Thoracic aorta (tissue), 2 donors: ENCODE data around the gene FYCO1. TPM values are rescaled to one million over a fixed set of nuclear protein-coding genes. Genes with fewer than 3 reads are reported as not detected.

Source experiments
- ATAC-seq: fragments of 150-250 bp; one replicate; pipeline ENCODE4 v1.8.0; 2017; ENCODE audit warnings: low read depth; ENCODE audit not compliant: insufficient number of reproducible peaks, low FRiP score
- DNase-seq: peaks from one replicate; pipeline ENCODE4 v3.0.0-alpha.2; 2020; ENCODE audit warnings: low spot score
- H3K27ac ChIP-seq, 2 donors: fragments of 200-600 bp; sonication (generic); 1 replicate in 1 of 2; 2 replicates in 1 of 2; pipeline ENCODE4 v1.5.1; 2016; ENCODE audit warnings: mild to moderate bottlenecking in 2 of 2, moderate library complexity in 2 of 2
- H3K27me3 ChIP-seq: fragments of 200-600 bp; sonication (generic); replicated peaks from 2 replicates; pipeline ENCODE4 v1.6.0; 2016; ENCODE audit warnings: mild to moderate bottlenecking; ENCODE audit not compliant: insufficient read depth
- H3K36me3 ChIP-seq: fragments of 200-600 bp; sonication (generic); one replicate; pipeline ENCODE4 v1.5.1; 2016
- H3K4me1 ChIP-seq, 2 donors: fragments of 200-600 bp; sonication (generic); 1 replicate in 1 of 2; 2 replicates in 1 of 2; pipeline versions ENCODE4 v1.5.1 to v1.6.0; 2016; ENCODE audit warnings: low read depth in 2 of 2, mild to moderate bottlenecking in 1 of 2; ENCODE audit not compliant: control insufficient read depth in 1 of 2
- H3K4me3 ChIP-seq: fragments of 200-600 bp; sonication (generic); 2 replicates; pipeline ENCODE4 v1.5.1; 2016; ENCODE audit warnings: mild to moderate bottlenecking
- H3K9me3 ChIP-seq: fragments of 200-600 bp; sonication (generic); 2 replicates; pipeline ENCODE4 v1.5.1; 2016
- CTCF ChIP-seq: fragments of 200-600 bp; sonication (generic); IDR thresholded peaks from one replicate; pipeline ENCODE4 v1.5.1; 2019; ENCODE audit warnings: antibody characterized with exemption
- total RNA-seq, 2 donors: library from RNA; depleted of rRNA; stranded (reverse); fragments of >200 nt; gene quantifications; one replicate each; pipeline versions ENCODE4 v1.1.0 to v1.2.3, GENCODE V29; 2016

The FYCO1 gene
- total RNA-seq, 2 donors from 2014 or later: 70.4 to 86.1 TPM

- Histone ChIP-seq H3K27me3 (no peaks in the 10 kb centered on the region), H3K27ac (no peak overlapping the region), H3K36me3 (no peaks in the 10 kb centered on the region), H3K4me3 (no peak overlapping the region), H3K9me3 (no peaks in the 10 kb centered on the region), H3K4me1 (no peaks in the 10 kb centered on the region)
- DNase-seq (no peak), ATAC-seq (no peak)
- no peak for TF ChIP-seq CTCF
Measured at GRCh38 chr3:45872569-45872968, 123.1 kb downstream of the FYCO1 start.

- H3K4me3 ChIP-seq: no peak overlapping the region
- no peak overlapping the region for H3K27ac ChIP-seq
- H3K36me3 ChIP-seq: no peaks in the 10 kb centered on the region
- no peaks in the 10 kb centered on the region for H3K9me3 ChIP-seq
- no peak for DNase-seq
- H3K27me3 ChIP-seq: no peaks in the 10 kb centered on the region
- TF ChIP-seq CTCF: no peak
- no peak for ATAC-seq
- H3K4me1 ChIP-seq: no peaks in the 10 kb centered on the region
Measured at GRCh38 chr3:45871780-45872179, 123.8 kb downstream of the FYCO1 start.

- no peak for TF ChIP-seq CTCF
Measured at GRCh38 chr3:45870099-45870498, 125.5 kb downstream of the FYCO1 start.

GRCh38 chr3:45869638-45870037, 126.0 kb downstream of the FYCO1 start:
- Histone ChIP-seq H3K27ac (no peak overlapping the region), H3K36me3 (no peaks in the 10 kb centered on the region), H3K27me3 (no peaks in the 10 kb centered on the region), H3K4me3 (no peak overlapping the region), H3K9me3 (no peaks in the 10 kb centered on the region), H3K4me1 (no peaks in the 10 kb centered on the region)
- no peak for TF ChIP-seq CTCF
- DNase-seq (no peak), ATAC-seq (no peak)

More at GRCh38 chr3:45870099-45870498, 125.5 kb downstream of the FYCO1 start:
- Histone ChIP-seq H3K4me1 (no peaks in the 10 kb centered on the region), H3K27ac (no peak overlapping the region), H3K9me3 (no peaks in the 10 kb centered on the region), H3K4me3 (no peak overlapping the region), H3K36me3 (no peaks in the 10 kb centered on the region), H3K27me3 (no peaks in the 10 kb centered on the region)
- no peak for ATAC-seq
- DNase-seq: no peak

GRCh38 chr3:45868650-45869049, 127.0 kb downstream of the FYCO1 start:
- H3K36me3 ChIP-seq: no peaks in the 10 kb centered on the region
- H3K27ac ChIP-seq: no peak overlapping the region
- H3K4me1 ChIP-seq: no peaks in the 10 kb centered on the region
- ATAC-seq (no peak), DNase-seq (no peak)
- no peaks in the 10 kb centered on the region for H3K27me3 ChIP-seq
- H3K4me3 ChIP-seq: no peak overlapping the region
- no peak for TF ChIP-seq CTCF
- peaks cover 1% of the 10 kb centered on the region for H3K9me3 ChIP-seq
